Measurements from ENCODE around the gene DEFB116.
"Not testable (repeated sequence)": the region's sequence is repeated elsewhere in the genome, so short reads cannot be mapped to it uniquely, and the experiment has no call there.

Gene DEFB116, protein sequence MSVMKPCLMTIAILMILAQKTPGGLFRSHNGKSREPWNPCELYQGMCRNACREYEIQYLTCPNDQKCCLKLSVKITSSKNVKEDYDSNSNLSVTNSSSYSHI

DNA sequence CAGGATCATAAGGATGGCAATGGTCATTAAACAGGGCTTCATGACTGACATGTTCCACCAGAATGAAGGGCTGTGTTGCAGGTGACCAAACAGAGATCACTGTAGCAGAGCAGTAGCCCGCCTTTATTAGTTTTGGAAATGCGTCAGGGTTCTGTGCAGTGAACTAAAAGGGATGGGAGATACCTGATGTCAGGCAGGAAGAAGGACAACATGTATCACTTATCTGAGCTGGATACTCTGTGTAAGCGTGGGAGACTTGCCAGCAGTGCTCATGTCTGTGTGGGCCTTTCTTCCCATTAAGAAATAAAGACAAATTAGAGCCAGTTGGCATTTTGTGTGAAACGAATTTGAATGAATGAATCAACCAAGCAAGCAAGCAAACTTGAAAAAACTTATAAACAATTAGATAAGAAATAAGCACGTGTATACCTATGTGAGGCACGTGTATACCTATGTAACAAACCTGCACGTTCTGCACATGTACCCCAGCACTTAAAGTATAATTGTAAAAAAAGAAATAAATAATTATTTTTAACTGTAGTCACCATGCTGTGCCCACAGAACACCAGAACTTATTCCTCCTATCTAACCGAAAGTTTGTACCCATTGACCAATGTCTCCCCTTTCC is at the start of gene DEFB116:
Gene DEFB116, minus strand, starts transcription at position 51 of the 628 bp plus-strand sequence. Its CDS starts 0 bp downstream, at position 51.
- no peak for DNase-seq

DNA sequence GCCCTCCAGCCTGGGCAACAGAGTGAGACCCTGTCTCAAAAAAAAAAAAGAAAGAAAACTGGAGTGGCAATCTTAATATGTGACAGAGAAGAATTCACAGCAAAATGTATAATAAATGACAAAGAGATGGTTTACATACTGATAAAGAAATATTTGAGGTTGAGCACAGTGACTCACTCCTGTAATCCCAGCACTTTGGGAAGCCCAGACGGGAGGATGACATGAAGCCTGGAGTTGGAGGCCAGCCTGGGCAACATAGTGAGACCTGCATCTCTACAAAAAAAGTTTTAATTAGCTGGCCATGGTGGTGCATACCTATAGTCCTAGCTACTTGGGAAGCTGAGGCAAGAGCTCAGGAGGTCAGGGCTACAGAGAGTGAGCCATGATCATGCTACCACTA is 47.6 kb upstream of the DEFB116 start:
- DNase-seq, result no peak

DNA sequence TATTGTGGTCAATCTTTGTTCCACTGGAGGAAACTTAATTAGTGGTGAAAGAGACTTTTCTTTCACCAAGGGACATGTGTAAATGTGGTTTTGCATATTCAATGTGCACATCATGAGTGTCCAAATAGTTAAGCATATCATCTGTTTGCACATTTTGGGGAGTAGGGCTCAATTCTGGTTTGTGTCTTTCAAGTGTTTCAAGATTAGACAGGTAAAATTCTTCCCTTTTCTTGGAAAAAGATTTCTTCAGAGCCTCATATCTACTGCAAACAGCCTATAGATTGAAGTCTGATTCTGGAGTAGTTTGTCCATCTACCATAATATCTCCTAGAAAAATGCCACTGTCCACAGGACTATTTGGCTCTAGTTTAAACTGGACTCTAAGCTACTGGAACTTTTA is 33.1 kb upstream of the DEFB116 start:
- no peak for DNase-seq

DNA sequence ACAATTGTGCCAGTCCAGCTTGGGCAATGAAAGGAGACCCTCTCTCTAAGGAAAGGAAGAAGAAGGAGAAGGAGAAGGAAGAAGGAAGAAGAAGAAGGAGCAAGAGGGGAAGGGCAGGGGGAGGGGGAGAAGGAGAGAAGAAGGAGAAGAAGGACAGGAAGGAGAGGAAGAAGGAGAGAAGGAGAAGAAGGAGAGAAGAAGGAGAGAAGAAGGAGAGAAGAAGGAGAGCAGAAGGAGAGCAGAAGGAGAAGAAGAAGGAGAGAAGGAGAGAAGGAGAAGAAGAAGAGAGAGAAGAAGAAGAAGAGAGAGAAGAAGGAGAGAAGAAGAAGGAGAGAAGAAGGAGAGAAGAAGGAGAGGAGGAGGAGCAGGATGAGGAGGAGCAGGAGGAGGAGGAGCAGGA is 22.5 kb upstream of the DEFB116 start:
- no peak for DNase-seq

DNA sequence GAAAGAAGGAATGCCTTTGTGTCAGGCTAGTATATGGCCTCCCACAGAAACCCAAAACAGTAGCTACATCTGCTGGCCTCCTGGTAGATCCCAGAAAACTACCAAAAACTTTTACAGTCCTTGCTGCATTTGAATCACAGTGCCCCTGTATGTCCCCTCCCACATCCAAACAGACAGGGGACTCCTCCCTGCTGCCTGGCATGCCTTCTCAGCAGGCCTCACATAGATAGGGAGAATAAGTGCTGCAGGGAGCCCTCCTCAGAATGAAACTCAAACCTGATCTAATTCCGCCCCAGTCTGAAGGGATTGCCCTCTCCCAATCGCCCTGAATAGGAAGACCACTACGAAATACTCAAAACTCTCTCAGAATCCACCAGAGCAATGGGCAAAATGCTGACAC is 14.1 kb upstream of the DEFB116 start:
- no peak for DNase-seq

DNA sequence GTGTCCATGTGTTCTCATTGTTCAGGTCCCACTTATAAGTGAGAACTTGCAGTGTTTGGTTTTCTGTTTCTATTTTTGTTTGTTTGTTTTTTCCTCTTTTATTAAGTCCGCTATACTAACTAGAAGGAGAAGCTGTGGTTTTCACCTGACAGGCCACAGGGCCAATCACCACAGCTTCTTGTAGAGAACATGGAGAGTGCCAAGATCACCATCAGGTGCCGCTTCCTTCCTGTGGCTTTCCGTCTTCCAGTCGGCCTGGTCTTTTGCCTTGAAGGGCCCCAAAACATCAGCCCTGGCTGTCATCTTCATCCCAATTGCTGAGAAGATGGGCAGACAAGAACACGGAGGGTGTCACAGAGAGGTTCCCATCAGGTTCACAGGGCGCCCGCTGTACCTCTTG is 23.4 kb downstream of the DEFB116 start:
- not testable (repeated sequence) for DNase-seq

DNA sequence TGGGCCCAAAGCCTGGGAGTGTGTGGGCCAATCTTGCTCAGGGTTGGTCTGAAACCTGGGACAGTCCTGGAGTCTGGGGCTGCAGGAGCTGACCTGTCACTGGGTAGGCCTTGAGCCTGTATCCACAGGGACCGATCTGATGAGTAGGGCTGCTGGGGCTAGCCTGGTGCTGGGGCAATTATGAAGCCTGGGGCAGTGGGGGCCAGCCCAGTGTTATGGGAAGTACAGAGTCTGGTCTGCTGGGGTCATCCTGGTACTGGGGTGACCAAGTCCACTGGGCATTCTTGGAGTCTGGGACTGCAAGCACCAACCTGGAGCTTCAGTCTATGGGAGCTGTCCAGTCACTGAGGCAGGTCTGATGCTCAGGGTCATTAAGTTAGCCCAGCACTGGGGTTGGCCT is 30.2 kb downstream of the DEFB116 start:
- DNase-seq, result no peak

DNA sequence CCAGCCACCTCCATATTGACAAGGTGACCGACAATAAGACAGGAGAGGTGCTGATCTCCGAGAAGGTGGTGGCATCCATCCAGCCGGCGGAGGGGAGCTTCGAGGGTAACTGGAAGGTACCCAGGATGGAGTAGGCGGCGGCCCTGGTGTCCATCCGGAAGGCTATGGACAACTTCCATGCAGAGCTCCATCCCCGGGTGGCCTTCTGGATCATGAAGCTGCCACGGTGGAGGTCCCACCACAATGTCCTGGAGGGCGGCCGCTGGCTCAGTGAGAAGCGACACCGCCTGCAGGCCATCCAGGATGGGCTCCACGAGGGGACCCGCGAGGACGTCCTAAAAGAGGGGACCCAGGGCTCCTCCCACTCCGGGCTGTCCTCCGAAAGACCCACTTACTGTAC is 33.9 kb downstream of the DEFB116 start:
- no peak for DNase-seq

DNA sequence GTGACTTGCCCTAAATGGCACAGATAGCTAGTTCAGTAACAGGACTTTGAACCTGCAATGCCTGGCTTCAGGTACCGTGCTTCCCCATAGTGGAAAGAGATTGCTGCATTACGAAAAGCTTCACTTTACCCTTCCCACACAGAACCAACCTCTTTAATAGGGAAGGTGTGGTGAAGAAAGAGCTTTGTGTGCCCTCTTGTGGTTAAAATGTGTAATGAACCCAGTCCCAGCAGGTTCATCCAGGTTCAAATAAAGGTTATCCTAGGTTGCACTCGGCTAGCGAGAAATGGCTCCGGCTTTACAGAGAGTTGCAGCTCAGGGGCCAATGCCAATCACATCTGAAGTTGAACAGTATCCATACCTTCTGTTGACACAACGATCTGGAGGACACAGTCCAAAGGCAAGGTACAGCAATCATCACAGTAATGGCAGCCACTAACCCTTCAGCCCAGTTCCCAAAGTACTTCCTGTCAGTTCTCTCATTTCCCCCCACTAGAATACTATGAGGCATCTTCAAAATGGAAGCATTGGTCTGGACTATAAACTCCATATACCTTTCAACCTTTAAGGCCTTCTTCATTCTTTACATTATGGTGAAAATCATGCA is 48.0 kb downstream of the DEFB116 start:
- no peak for DNase-seq

DNA sequence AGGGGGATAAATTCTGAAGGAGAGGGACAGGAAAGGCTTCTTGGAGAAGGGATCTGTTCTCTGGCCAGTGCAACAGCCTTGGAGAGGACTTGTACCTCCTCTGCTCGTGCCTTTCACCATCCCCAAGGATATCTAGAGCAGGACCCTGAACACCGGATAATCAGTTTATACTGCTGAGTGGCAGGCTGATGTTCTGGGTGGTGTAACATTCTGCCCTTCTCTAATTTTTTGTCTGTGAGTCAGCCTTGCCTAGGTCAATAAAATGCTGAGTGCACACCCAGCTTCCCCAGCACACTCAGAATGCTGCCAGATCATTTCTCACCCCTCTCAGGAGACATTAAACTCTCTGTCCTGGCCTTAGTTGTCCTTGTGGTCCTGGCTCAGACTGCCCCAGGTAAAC is 51.0 kb downstream of the DEFB116 start, which contains the start of gene DEFB115:
Gene DEFB115, plus strand, starts transcription at position 301 of the 400 bp plus-strand sequence. Its CDS starts 0 bp downstream, at position 301.
- DNase-seq, result no peak

DNA sequence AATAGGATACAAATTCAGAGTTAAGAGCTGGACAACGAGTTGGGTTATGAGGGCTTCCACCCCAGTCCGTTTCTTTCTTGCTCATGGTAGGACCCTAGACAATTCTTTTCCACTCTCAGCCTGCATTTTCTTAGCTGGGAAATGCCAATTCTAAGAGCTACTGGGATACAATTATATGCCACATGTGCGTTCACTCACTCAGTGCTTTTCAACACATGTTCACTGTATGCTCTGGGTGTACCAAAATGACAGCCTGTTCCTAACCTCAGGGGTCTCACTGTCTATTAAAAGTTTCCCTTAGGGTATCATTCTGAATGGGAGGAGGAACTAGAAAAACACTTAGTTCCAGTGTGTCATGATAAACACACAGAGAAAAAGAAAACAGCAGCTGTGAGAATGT is 51.4 kb downstream of the DEFB116 start:
- DNase-seq, result no peak

All from DMS79 treated with DMSO at 0.1 percent for 48 hours (cell line).